Caco-2 (cell line): ENCODE results near the gene MAD1L1. TPM values are rescaled to one million over a fixed set of nuclear protein-coding genes. Genes with fewer than 3 reads are reported as not detected.

Source experiments
- BruUV-seq: library from RNA; stranded (reverse); fragments of 400-500 nt; replicated peaks from 2 replicates; lab custom pipeline; 2021; lab: Mats Ljungman, UMichigan
- CTCF ChIA-PET: fragments of 300-600 bp; sonication (Branson Sonifier 250); formaldehyde crosslinking; loops from one replicate; lab custom pipeline; 2022; ENCODE audit warnings: antibody characterized with exemption; lab: Charles Lee
- POLR2A ChIA-PET: fragments of 300-600 bp; sonication (Branson Sonifier 250); formaldehyde crosslinking; loops from one replicate; lab custom pipeline; 2022; ENCODE audit warnings: antibody characterized with exemption; lab: Charles Lee
- DNase-seq, 2 experiments: peaks; one replicate each; pipeline versions ENCODE4 v3.0.0 to v3.0.0-alpha.2; 2020 to 2022
- H3K27me3 ChIP-seq: replicated peaks from 2 replicates; pipeline ENCODE4 v1.6.0; 2011; ENCODE audit warnings: low read length; ENCODE audit not compliant: control insufficient read depth, insufficient read depth
- H3K36me3 ChIP-seq: 2 replicates; pipeline ENCODE4 v1.5.1; 2011; ENCODE audit warnings: low read length; ENCODE audit not compliant: control insufficient read depth, insufficient read depth
- H3K4me1 ChIP-seq: fragments of 250-450 bp; sonication (Bioruptor Pico); 2 replicates; pipeline ENCODE4 v1.5.1; 2020; ENCODE audit warnings: mild to moderate bottlenecking
- H3K4me3 ChIP-seq: 2 replicates; pipeline ENCODE4 v1.5.1; 2011; ENCODE audit warnings: low read depth, mild to moderate bottlenecking, control low read depth, low read length
- H3K9me3 ChIP-seq: fragments of 250-450 bp; sonication (Bioruptor Pico); 2 replicates; pipeline ENCODE4 v1.5.1; 2020; ENCODE audit warnings: mild to moderate bottlenecking, moderate library complexity
- H3K27ac Mint-ChIP-seq: one replicate; pipeline ENCODE4 v1.8.0; 2022; ENCODE audit warnings: mixed read lengths; ENCODE audit not compliant: unreplicated experiment
- H3K27me3 Mint-ChIP-seq: one replicate; pipeline ENCODE4 v1.8.0; 2022; ENCODE audit warnings: mixed read lengths; ENCODE audit not compliant: insufficient read depth, unreplicated experiment
- H3K36me3 Mint-ChIP-seq: one replicate; pipeline ENCODE4 v1.8.0; 2022; ENCODE audit warnings: mild to moderate bottlenecking, mixed read lengths; ENCODE audit not compliant: insufficient read depth, unreplicated experiment
- H3K4me1 Mint-ChIP-seq: one replicate; pipeline ENCODE4 v1.8.0; 2022; ENCODE audit warnings: low read depth, mixed read lengths; ENCODE audit not compliant: unreplicated experiment
- H3K4me3 Mint-ChIP-seq: one replicate; pipeline ENCODE4 v1.8.0; 2022; ENCODE audit warnings: mild to moderate bottlenecking, moderate library complexity, mixed read lengths; ENCODE audit not compliant: unreplicated experiment
- H3K9me3 Mint-ChIP-seq: one replicate; pipeline ENCODE4 v1.8.0; 2022; ENCODE audit warnings: mixed read lengths; ENCODE audit not compliant: unreplicated experiment
- intact Hi-C: fragments of 100-400 bp; cut with micrococcal nuclease; formaldehyde crosslinking; loops from one replicate; pipeline ENCODE4 v1.10.0; 2022; ENCODE audit not compliant: unreplicated experiment
- total RNA-seq: library from RNA; stranded (reverse); gene quantifications from 2 replicates; pipeline ENCODE4 v1.2.3, GENCODE V29; 2022
- TF ChIP-seq, protein P1 (sequence below), 2 experiments: fragments of 200-600 bp in 1 of 2; IDR thresholded peaks; 1 replicate in 1 of 2; 2 replicates in 1 of 2; pipeline versions ENCODE4 v1.5.1 to v1.8.0; 2011 to 2022; ENCODE audit warnings: antibody characterized with exemption in 1 of 2, control low read depth in 1 of 2, inconsistent platforms in 1 of 2, low read depth in 1 of 2, low read length in 1 of 2, mild to moderate bottlenecking in 1 of 2, moderate library complexity in 1 of 2; ENCODE audit not compliant: insufficient read depth in 1 of 2, severe bottlenecking in 1 of 2, unreplicated experiment in 1 of 2

The MAD1L1 gene
- total RNA-seq, 1 experiment from 2014 or later = 58.6 TPM

GRCh38 chr7:1853986-1854865 lies 378.5 kb downstream of the MAD1L1 start:
- intact Hi-C loops = no loop called here
- Mint-ChIP-seq H3K27ac (no peak overlapping the region), H3K4me1 (no peaks in the 10 kb centered on the region), H3K36me3 (peaks cover 14% of the 10 kb centered on the region), H3K9me3 (no peaks in the 10 kb centered on the region), H3K4me3 (no peak overlapping the region), H3K27me3 (no peaks in the 10 kb centered on the region)
- Histone ChIP-seq H3K36me3 (no peaks in the 10 kb centered on the region), H3K4me1 (no peaks in the 10 kb centered on the region), H3K4me3 (no peak overlapping the region), H3K9me3 (no peaks in the 10 kb centered on the region), H3K27me3 (no peaks in the 10 kb centered on the region)
- ChIA-PET CTCF (interaction anchor here (0.8 kb wide), 1 partner anchor 128 kb away, joined by 8 read pairs; no protein-coding TSS in a partner anchor), POLR2A (no interaction called here)
- DNase-seq = peak in 1 of 2 experiments; percentile 30
- TF ChIP-seq, protein P1, sequence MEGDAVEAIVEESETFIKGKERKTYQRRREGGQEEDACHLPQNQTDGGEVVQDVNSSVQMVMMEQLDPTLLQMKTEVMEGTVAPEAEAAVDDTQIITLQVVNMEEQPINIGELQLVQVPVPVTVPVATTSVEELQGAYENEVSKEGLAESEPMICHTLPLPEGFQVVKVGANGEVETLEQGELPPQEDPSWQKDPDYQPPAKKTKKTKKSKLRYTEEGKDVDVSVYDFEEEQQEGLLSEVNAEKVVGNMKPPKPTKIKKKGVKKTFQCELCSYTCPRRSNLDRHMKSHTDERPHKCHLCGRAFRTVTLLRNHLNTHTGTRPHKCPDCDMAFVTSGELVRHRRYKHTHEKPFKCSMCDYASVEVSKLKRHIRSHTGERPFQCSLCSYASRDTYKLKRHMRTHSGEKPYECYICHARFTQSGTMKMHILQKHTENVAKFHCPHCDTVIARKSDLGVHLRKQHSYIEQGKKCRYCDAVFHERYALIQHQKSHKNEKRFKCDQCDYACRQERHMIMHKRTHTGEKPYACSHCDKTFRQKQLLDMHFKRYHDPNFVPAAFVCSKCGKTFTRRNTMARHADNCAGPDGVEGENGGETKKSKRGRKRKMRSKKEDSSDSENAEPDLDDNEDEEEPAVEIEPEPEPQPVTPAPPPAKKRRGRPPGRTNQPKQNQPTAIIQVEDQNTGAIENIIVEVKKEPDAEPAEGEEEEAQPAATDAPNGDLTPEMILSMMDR (IDR thresholded peaks at IDR 0.05; ENCODE audit: insufficient read depth in 1 of 2, low read depth in 1 of 2, low read length in 1 of 2, severe bottlenecking in 1 of 2, unreplicated experiment in 1 of 2) = no peak
- BruUV-seq = no TSS peak

DNA sequence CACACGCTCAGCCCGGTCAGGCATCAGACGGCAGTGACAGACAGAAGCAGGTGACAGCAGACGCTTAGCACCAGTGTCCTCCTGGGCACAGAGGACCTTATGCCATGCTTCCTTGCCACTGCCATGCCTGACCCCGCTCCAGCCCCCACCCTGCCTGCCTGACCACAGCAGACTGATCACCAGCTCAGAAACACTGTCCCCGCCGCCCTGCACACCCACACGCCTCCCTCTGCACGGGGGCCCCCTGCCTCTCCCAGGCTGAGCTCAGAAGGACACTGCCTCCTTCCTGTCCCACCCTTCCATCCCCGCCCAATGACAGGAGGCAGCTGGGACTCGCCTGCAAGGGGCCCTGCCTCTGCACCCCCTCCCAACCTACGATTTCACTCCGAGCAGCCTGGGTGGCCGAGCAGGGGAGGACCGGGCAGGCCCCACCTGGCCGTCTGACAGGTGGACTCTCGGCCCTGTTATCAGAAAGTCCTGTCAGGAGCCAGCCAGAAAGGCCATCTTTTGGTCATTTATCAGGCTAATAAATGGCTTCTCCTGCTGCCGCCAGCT lies 379.2 kb downstream of the MAD1L1 start:
- H3K27me3 ChIP-seq = no peaks in the 10 kb centered on the region
- H3K36me3 ChIP-seq = no peaks in the 10 kb centered on the region
- TF ChIP-seq, protein P1 (IDR thresholded peaks at IDR 0.05; ENCODE audit: insufficient read depth in 1 of 2, low read depth in 1 of 2, low read length in 1 of 2, severe bottlenecking in 1 of 2, unreplicated experiment in 1 of 2) = no peak
- CTCF ChIA-PET = interaction anchor here (0.8 kb wide), 1 partner anchor 127 kb away, joined by 8 read pairs; no protein-coding TSS in a partner anchor
- Mint-ChIP-seq H3K9me3 (no peaks in the 10 kb centered on the region), H3K27me3 (no peaks in the 10 kb centered on the region), H3K36me3 (peaks cover 14% of the 10 kb centered on the region), H3K4me1 (no peaks in the 10 kb centered on the region), H3K4me3 (no peak overlapping the region), H3K27ac (no peak overlapping the region)
- POLR2A ChIA-PET = no interaction called here
- H3K4me1 ChIP-seq = no peaks in the 10 kb centered on the region
- no peak overlapping the region for H3K4me3 ChIP-seq
- no peaks in the 10 kb centered on the region for H3K9me3 ChIP-seq
- BruUV-seq = no TSS peak
- intact Hi-C loops = no loop called here
- DNase-seq = peak in 1 of 2 experiments; percentile 37

DNA sequence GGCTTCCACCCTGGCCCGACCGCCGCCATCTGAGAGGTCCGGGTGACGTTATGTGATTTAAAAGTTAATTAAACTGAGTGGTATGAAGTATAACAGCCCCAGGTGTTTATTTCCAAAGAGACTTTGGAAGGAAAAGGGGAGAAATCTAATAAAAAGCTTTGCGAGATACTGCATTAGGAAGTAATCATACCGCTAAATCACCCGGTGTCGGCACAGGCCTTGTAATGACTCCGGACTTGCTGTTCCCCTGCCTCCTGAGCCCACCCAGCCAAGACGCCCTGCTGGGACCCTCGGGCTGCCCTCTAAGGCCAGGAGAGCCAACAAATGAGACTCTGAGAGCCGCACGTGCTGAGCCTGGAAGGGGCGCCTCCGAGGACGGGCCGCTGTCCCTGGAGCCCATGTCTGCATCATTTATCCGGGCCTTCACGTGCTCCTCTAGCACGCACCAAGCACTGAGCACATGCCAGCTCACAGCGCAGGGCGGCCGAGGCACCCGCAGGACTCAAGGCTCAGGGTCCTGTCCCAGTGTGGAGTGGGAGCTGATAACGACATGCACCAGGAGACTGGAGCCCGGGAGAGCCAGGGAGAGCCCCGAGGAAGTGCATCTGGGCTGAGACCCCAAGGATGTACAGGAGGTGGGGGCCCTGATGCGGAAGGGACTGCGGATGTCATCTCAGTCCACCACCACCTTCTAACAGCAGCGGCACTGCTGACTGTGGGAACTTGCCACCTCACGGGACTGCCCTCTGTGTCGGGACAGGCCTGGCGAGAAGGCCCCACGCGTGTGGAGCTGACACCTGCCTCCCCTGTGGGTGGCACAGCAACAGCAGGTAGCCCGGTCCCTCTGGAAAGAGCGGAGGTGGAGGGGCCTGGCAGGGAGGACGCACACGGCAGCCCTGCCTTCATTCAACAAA lies 380.0 kb downstream of the MAD1L1 start:
- TF ChIP-seq, protein P1 (IDR thresholded peaks at IDR 0.05; ENCODE audit: insufficient read depth in 1 of 2, low read depth in 1 of 2, low read length in 1 of 2, severe bottlenecking in 1 of 2, unreplicated experiment in 1 of 2) = no peak
- no peaks in the 10 kb centered on the region for H3K9me3 ChIP-seq
- Mint-ChIP-seq H3K9me3 (no peaks in the 10 kb centered on the region), H3K27ac (no peak overlapping the region), H3K36me3 (peaks cover 14% of the 10 kb centered on the region), H3K4me1 (no peaks in the 10 kb centered on the region), H3K27me3 (no peaks in the 10 kb centered on the region), H3K4me3 (no peak overlapping the region)
- no peaks in the 10 kb centered on the region for H3K36me3 ChIP-seq
- no TSS peak for BruUV-seq
- ChIA-PET POLR2A (no interaction called here), CTCF (no interaction called here)
- no peaks in the 10 kb centered on the region for H3K27me3 ChIP-seq
- no peaks in the 10 kb centered on the region for H3K4me1 ChIP-seq
- DNase-seq = no peak
- H3K4me3 ChIP-seq = no peak overlapping the region
- intact Hi-C loops = no loop called here
